Transverse colon (tissue), 4 donors: ENCODE data around the gene PDE6A. TPM values are rescaled to one million over a fixed set of nuclear protein-coding genes. Genes with fewer than 3 reads are reported as not detected.

Experiments
- DNase-seq: peaks from one replicate; pipeline ENCODE4 v3.0.0-alpha.2; 2019
- H3K27ac ChIP-seq, 4 donors: fragments of 200-600 bp; sonication (generic); 2 replicates each; pipeline ENCODE4 v1.5.1; 2016 to 2018; ENCODE audit warnings: inconsistent platforms in 4 of 4
- H3K27me3 ChIP-seq: fragments of 200-600 bp; sonication (generic); 2 replicates; pipeline ENCODE4 v1.5.1; 2017; ENCODE audit warnings: inconsistent platforms
- H3K36me3 ChIP-seq, 4 donors: fragments of 200-600 bp; sonication (generic); 2 replicates each; pipeline ENCODE4 v1.5.1; 2017 to 2019; ENCODE audit warnings: inconsistent platforms in 4 of 4
- H3K4me1 ChIP-seq, 4 donors: fragments of 200-600 bp; sonication (generic); 2 replicates each; pipeline ENCODE4 v1.5.1; 2017 to 2020; ENCODE audit warnings: inconsistent platforms in 4 of 4
- H3K4me3 ChIP-seq, 4 donors: fragments of 200-600 bp; sonication (generic); 1 replicate in 1 of 4; 2 replicates in 3 of 4; pipeline versions ENCODE4 v1.5.1 to v1.6.1; 2017 to 2019; ENCODE audit warnings: inconsistent platforms in 4 of 4
- H3K9me3 ChIP-seq, 2 donors: fragments of 200-600 bp; sonication (generic); 2 replicates each; pipeline ENCODE4 v1.5.1; 2017 to 2019; ENCODE audit warnings: inconsistent platforms in 2 of 2
- CTCF ChIP-seq, 5 experiments: fragments of 200-600 bp in 3 of 5; fragments of 450-650 bp in 2 of 5; sonication (generic) in 3 of 5; IDR thresholded peaks; 1 replicate in 2 of 5; 2 replicates in 3 of 5; pipeline ENCODE4 v1.5.1; 2016 to 2017; ENCODE audit warnings: antibody characterized with exemption in 5 of 5, inconsistent platforms in 3 of 5, mild to moderate bottlenecking in 2 of 5, moderate library complexity in 1 of 5
- EP300 ChIP-seq: sonication (generic); formaldehyde crosslinking; IDR thresholded peaks from one replicate; pipeline ENCODE4 v1.6.1; 2017; ENCODE audit warnings: antibody characterized with exemption, low read depth
- POLR2A ChIP-seq: fragments of 450-650 bp; IDR thresholded peaks from one replicate; pipeline ENCODE4 v1.6.1; 2016; ENCODE audit warnings: antibody characterized with exemption, mild to moderate bottlenecking, moderate library complexity
- POLR2AphosphoS5 ChIP-seq, 3 donors: sonication (generic); formaldehyde crosslinking; IDR thresholded peaks; one replicate each; pipeline ENCODE4 v1.6.1; 2016; ENCODE audit warnings: antibody characterized with exemption in 3 of 3
- WGBS, 2 donors: methylation state at CpG; one replicate each; pipeline ENCODE4 v1.1.5; 2018; ENCODE audit warnings: low coverage in 1 of 2; 5-methylcytosine and 5-hydroxymethylcytosine counted together
- in situ Hi-C, 4 donors: fragments of 200-750 bp; cut with MboI; loops; one replicate each; pipeline versions ENCODE4 v1.15.0 to v1.15.1; 2017; ENCODE audit warnings: low sequenced_read_pairs in 3 of 4, low pct_ligation_motif_present in 1 of 4, low pct_unique_long_range_greater_than_20kb in 1 of 4
- intact Hi-C: fragments of 100-400 bp; cut with DNase I; formaldehyde crosslinking; loops from one replicate; pipeline ENCODE4 v1.15.1; 2023; ENCODE audit warnings: low total_unique reads
- total RNA-seq, 4 donors: library from RNA; depleted of rRNA; stranded (reverse); fragments of >200 nt; gene quantifications; one replicate each; pipeline ENCODE4 v1.1.0, GENCODE V29; 2016

PDE6A gene
- total RNA-seq, 4 donors from 2014 or later, result 1.2 to 6.5 (median 3.5) TPM

GRCh38 chr5:149913436-149914419 lies 30.9 kb downstream of the PDE6A start:
- Histone ChIP-seq H3K27ac (no peak overlapping the region), H3K4me3 (no peak overlapping the region), H3K36me3 (no peaks in the 10 kb centered on the region), H3K9me3 (no peaks in the 10 kb centered on the region), H3K4me1 (no peaks in the 10 kb centered on the region), H3K27me3 (no peaks in the 10 kb centered on the region)
- intact Hi-C loops, result no loop called here
- 64 to 69% methylated on average over 5 to 7 of the region's 7 CpGs for WGBS, 2 donors
- TF ChIP-seq POLR2A, result no peak
- TF ChIP-seq CTCF (IDR thresholded peaks at IDR 0.05), result no peak
- no peak for TF ChIP-seq EP300
- TF ChIP-seq POLR2AphosphoS5 (IDR thresholded peaks at IDR 0.05), result no peak
- no peak for DNase-seq
- in situ Hi-C loops, result no loop called here

GRCh38 chr5:149912226-149912871 lies 32.2 kb downstream of the PDE6A start:
- Histone ChIP-seq H3K36me3 (no peaks in the 10 kb centered on the region), H3K27ac (no peak overlapping the region), H3K4me3 (no peak overlapping the region), H3K4me1 (no peaks in the 10 kb centered on the region), H3K9me3 (no peaks in the 10 kb centered on the region), H3K27me3 (no peaks in the 10 kb centered on the region)
- no peak for DNase-seq
- TF ChIP-seq POLR2A (no peak), CTCF (IDR thresholded peaks at IDR 0.05) (no peak), POLR2AphosphoS5 (IDR thresholded peaks at IDR 0.05) (no peak), EP300 (no peak)
- 40 to 68% methylated on average over 1 to 3 of the region's 3 CpGs for WGBS, 2 donors
- intact Hi-C loops (no loop called here), in situ Hi-C loops (no loop called here)

- Histone ChIP-seq H3K4me3 (no peak overlapping the region), H3K27ac (no peak overlapping the region), H3K27me3 (no peaks in the 10 kb centered on the region), H3K4me1 (no peaks in the 10 kb centered on the region), H3K9me3 (no peaks in the 10 kb centered on the region), H3K36me3 (no peaks in the 10 kb centered on the region)
- no peak for DNase-seq
- WGBS, 2 donors, result 100% methylated on average over 1 of the region's 1 CpG
- TF ChIP-seq CTCF (IDR thresholded peaks at IDR 0.05), result no peak
- TF ChIP-seq POLR2AphosphoS5 (IDR thresholded peaks at IDR 0.05), result no peak
- no peak for TF ChIP-seq POLR2A
- TF ChIP-seq EP300, result no peak
- intact Hi-C loops (no loop called here), in situ Hi-C loops (no loop called here)
Observed at GRCh38 chr5:149911031-149911430, 33.6 kb downstream of the PDE6A start.

GRCh38 chr5:149907828-149908227 lies 36.8 kb downstream of the PDE6A start:
- Histone ChIP-seq H3K27me3 (no peaks in the 10 kb centered on the region), H3K4me1 (peaks cover 0 to 16% (median 4%) of the 10 kb centered on the region in 4 donors), H3K9me3 (no peaks in the 10 kb centered on the region), H3K27ac (no peak overlapping the region), H3K36me3 (no peaks in the 10 kb centered on the region), H3K4me3 (no peak overlapping the region)
- 73 to 81% methylated on average over 3 of the region's 3 CpGs for WGBS, 2 donors
- no peak for TF ChIP-seq EP300
- in situ Hi-C loops, result no loop called here
- DNase-seq, result no peak
- intact Hi-C loops, result no loop called here
